ENCODE measurements around the gene XPO6.

XPO6 gene

GRCh38 chr16:28053461-28053860 lies 158.3 kb downstream of the XPO6 start:
- FAIRE-seq (no peak), DNase-seq (ENCODE audit: insufficient read length, low spot score) (no peak)
- no peak for TF ChIP-seq CTCF (IDR thresholded peaks at IDR 0.05; ENCODE audit: insufficient read depth, missing control alignments)

- DNase-seq (ENCODE audit: insufficient read length, low spot score) (no peak), FAIRE-seq (no peak)
- TF ChIP-seq CTCF (IDR thresholded peaks at IDR 0.05; ENCODE audit: insufficient read depth, missing control alignments) = no peak
Observed at GRCh38 chr16:28052274-28053128, 159.3 kb downstream of the XPO6 start.

- FAIRE-seq (no peak), DNase-seq (ENCODE audit: insufficient read length, low spot score) (no peak)
- TF ChIP-seq CTCF (IDR thresholded peaks at IDR 0.05; ENCODE audit: insufficient read depth, missing control alignments) = no peak
Observed at GRCh38 chr16:28051486-28051885, 160.3 kb downstream of the XPO6 start.
